ENCODE measurements around the gene P3H2.

P3H2 gene

DNA sequence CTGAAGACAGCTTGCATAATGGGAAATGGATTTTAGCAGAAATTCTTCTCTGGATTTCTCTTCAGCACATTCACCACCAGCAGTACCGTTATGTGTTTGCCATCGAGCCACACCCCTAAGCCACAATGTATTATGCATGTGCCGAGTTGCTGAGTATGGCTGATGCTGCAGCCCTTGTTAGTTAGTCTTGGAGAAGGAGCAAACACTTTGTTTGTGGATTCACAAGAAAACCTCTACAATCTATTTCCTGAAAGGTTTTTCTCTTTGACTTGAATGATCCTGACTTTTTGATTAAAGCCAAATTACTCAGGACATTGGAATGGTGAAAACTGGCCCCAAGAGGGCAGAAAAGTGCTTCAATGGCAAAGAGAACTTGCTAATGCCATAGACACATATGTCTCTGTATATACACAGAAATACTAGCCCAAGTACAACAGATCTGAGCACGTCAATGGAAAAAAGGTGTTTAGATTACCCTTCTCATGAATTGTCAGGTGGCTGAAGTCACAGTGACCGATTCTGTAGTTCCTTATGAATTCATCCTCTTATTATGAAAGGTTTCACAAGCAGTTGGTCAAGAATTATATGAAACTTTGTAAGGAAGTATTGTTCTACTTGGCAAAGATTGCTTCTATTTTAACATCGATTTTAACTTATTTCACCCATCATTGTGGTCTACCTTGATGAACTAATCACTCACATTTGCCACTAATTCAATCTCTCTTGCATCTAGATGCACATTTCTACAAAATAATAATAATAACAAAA, 103.0 kb downstream of the P3H2 start:
- no peak for DNase-seq (ENCODE audit: low read depth)

- DNase-seq (ENCODE audit: low read depth) = no peak
Measured at GRCh38 chr3:190016966-190017365, 103.7 kb downstream of the P3H2 start.

DNA sequence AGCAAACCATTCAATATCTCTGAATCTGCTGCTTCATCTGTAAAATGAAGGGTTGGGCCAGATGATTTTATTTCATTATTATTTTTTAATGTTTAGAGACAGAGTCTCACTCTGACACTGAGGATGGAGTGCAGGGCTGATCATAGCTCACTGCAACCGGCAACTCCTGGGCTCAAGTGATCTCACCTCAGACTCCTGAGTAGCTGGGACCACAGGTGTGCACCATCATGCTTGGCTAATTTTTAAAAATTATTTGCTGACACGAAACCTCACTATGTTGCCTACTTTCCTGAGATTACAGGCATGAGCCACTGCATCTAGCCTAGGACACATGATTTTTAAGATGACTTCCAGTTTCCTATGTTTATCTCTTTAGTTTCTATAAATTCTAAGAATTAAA, 105.8 kb downstream of the P3H2 start:
- no peak for DNase-seq (ENCODE audit: low read depth)

DNA sequence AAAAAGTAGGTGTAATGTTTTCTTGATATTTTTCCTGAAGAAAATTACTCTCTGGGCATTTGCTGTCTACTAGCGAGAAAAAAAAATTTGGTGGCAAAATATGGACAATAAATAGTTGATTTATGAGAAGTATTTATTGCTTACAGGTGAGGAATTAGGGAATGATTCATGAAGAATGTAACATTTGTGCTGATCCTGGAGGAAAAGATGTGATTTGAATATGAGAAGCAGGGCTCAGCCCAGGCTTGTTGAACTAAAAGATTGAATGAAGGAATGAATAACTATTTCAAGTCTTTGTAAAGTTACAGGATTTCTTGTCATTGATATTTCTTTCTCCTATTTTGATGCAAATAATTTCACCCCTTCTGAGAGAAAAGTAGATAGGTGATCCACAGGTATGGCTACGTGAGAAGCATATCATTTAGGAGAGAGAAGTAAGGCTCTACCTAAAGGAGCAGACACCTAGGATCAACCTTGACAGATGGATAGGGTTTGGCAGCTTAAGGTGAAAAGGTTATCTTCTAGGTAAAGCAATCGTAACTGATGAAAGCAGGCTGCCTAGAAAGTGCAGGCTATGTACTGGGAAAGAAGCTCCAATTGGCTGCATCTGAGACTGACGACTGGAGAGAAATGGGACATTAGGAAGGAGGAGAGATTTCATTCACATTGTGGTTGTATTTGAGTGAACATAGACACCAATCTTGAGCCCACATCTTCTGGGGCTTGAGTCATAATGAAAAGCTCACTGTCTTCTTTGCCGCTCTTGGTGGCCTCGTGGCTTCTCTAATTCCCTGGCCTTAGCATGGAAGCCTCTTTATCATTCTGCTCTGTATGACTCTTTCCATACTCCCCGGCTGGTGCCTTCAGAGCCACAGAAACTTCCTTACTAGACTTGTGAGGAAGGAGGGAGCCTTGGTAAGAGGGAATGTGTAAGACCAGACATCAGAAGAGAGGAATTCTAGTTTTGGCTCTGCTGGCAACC, 106.5 kb downstream of the P3H2 start:
- DNase-seq (ENCODE audit: low read depth) = no peak

GRCh38 chr3:190012784-190013183, 107.9 kb downstream of the P3H2 start:
- DNase-seq (ENCODE audit: low read depth) = no peak

- DNase-seq (ENCODE audit: low read depth) = no peak
Measured at GRCh38 chr3:190012314-190012782, 108.3 kb downstream of the P3H2 start.

DNA sequence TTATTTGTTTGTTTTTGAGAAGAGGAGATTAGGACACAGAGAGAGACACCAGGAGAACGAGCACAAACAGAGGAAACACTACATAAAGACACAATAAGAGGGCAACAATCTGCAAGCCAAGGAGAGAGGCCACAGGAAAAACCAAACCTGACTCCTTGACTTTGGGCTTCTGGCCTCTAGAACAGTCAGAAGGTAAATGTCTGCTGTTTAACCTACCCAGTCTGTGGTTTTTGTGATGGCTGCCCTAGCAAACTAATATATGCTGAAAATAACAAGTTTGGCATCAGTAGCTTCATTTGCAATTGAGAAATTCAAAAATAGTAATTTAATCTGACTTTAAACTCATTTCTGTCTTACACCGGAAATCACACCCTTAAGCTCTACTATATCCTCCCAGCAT, 110.2 kb downstream of the P3H2 start:
- DNase-seq (ENCODE audit: low read depth) = no peak

DNA sequence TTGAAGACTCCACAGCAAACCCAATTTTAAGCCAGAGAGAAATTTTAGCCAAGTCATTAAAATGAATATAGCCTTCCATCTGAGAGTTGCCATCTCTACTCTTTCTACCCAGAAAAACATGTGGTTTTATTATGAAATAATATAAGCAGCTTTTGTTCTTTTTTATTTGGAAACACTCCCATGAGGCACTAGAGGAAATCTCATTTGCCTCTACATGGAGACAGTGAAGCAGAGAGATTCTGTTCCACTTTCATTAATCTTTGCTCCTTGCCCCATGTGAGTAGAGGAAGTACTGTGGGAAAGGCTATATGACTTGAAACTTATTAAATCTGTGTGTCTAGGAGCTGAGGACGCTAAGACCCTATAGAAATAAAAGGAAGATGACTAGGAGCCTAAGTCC, 111.1 kb downstream of the P3H2 start:
- no peak for DNase-seq (ENCODE audit: low read depth)

DNA sequence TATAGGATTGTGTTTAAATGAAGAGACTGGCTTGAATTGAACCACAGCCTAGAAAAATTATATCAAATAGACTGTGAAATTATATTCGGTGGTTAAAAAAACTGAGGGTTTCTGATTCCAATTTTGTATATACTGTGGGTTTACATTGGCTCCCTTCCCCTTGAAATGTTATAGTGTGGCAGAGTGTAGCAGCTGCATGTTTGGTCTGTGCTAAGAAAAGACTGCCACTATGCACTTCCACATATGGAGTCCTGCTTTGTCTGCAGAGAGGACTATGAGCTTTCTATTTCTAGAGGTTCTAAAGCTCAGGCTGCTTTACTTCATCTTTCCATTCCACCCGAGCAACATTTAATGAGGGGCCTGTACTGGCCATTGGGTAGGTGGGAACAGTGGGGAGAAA, 112.3 kb downstream of the P3H2 start:
- no peak for DNase-seq (ENCODE audit: low read depth)

DNA sequence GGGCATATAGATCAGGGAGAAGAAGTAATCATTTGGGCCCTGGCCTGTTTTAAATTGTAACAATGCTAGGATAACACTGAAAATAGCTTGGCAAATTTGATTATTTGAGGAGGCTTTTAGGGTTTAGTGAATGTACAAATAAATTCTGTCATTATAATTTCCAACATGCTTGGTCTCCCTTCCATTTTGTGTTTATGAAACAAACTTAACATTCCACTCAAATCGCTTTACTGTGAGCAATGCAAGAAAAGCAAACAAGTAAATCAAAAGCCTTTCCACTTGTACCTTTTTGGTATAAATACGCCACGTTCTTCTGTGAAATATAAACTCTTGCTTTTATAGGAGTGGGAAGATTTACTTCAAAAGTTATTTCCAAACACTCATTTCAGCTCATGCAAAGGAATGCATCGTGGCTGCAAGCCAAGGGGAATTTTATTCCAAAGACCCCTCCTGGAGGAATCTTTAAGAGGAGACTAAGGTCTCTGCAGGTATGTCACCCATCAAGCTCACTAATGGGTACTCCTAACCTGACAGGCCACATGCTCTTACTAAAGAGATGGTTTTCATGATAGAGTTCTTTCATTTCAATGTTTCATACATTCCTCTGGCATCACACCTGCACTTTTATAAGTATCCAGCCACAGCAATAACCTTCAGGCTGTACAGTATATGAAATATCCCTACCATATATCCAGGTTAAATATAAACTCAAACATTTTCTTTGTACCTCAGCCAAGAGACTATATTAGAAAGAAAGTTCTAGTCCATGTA, 115.2 kb downstream of the P3H2 start:
- DNase-seq (ENCODE audit: low read depth) = no peak

DNA sequence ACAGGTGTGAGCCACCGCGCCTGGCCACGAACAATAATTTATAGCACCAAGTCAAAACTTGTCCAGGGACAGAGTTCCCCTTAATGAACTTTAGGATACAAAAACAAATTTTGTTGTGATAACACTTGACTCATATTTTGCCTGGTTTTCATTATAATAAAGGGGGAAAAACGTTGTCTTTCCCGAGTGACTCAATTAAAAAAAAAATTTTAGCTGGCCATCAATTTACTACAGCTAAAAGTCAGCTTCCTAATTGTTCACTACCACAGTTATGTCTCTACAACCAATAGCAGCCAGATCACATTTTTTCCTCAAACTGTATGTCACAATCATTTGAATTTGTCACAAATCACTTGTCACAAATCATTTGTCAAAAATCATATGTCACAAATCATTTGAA, 116.0 kb downstream of the P3H2 start:
- no peak for DNase-seq (ENCODE audit: low read depth)

- DNase-seq (ENCODE audit: low read depth) = no peak
Measured at GRCh38 chr3:190003681-190004123, 117.0 kb downstream of the P3H2 start.

GRCh38 chr3:190003068-190003467, 117.6 kb downstream of the P3H2 start:
- no peak for DNase-seq (ENCODE audit: low read depth)

- no peak for DNase-seq (ENCODE audit: low read depth)
Measured at GRCh38 chr3:190001426-190001825, 119.3 kb downstream of the P3H2 start.

DNA sequence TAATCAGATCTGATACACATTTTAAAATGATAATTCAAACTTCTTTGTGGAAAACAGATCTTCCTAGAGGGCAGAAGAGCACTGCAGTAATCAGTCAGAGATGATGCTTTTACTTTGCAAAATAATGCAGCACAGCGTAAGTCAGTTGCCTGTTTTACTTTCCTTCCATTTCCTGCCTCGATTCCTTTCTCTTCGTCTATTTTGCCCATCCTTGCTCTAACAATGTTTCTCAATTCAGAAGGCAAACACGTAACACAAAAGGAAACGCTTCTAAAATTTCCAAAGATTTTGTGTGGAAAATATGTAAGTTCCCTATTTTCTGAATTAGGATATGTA, 119.9 kb downstream of the P3H2 start:
- DNase-seq (ENCODE audit: low read depth) = no peak

DNA sequence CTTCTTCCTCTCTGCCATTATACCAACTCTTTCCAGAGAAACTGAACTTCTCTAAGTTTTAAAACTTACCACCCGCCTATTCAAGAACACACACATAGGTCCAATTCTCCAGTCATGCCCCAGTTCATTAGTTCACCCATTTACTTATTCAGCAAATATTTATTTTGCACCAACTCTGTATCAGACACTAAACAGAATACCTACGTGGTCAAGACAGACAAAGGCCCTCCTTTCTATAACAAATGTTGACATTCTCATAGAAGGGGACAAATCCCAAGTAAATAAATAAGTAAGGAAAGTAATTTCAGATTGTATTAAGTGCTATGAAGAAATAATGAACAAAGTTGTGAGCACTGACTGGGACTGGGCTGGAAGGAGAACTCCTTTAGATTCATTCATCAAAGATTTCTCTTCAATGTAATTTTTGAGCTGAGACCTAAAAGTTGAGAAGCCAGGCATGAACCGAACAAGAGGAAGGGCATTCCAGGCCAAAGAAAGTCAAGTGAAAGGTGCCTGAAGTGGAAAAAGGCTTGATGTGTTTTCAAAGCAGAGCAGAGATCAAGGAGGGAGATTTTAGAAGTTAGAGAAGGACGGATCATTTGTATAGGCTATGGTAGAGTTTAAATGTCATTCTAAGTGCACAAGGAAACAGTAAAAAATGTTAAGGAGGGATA, 120.4 kb downstream of the P3H2 start:
- DNase-seq (ENCODE audit: low read depth) = no peak

DNA sequence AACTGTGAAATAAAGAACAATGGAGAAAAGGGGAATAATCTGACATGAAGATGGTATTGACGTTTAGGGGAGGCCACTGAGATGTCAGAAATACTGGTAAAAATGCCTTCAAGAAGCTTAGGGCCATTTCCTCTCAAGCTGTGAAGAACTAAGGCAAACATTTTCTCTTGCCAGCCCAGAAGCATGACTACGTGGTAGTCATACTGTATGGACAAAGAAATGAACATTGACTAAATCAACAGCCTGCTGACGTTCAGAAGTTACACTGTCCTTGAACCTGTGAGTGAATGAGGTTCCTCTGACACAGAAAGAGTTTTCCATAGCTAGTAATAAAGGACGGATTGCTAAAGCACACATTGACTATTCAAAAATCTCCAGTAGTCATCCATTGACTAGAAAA, 121.0 kb downstream of the P3H2 start:
- DNase-seq (ENCODE audit: low read depth) = no peak

GRCh38 chr3:189995129-189995528, 125.6 kb downstream of the P3H2 start:
- DNase-seq (ENCODE audit: low read depth) = no peak

DNA sequence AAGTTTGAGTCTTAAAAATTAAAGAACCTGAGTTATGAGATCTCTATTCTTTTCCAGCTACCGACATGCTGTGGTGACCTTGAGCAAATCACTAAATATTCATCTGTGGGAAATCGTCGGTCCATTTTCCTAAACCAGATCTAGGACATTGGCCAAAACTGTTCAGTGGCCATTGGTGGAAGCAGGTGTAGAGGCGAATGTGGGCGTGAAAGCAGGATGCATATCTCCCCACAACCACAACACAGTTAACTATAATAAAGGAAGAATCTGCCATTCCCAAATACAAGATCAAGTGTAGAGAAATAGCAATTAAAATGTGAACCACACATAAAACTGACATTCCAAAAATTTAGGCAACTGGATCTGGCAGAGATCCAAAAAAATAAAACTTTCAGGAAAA, 129.9 kb downstream of the P3H2 start:
- DNase-seq (ENCODE audit: low read depth) = no peak

DNA sequence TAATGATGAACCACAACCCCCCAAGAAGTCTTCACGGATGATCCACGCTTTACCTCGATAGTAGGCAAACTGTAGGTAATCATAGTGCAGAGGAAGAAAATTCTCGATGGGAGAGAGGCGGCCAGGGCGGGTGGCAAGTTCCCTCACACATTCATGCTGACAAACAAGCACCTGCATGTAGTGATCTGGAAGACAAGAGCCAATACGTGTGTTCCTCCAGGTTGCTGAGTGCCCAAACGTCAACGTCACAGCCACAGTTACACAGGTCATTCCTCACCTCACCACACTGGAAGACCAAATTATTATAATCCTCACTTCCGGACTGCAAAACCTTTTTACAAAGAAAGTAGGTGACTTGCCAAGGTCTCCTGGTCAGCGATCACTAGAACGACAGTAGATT, 131.8 kb downstream of the P3H2 start:
- no peak for DNase-seq (ENCODE audit: low read depth)

GRCh38 chr3:189988322-189988721, 132.4 kb downstream of the P3H2 start:
- no peak for DNase-seq (ENCODE audit: low read depth)

- no peak for DNase-seq (ENCODE audit: low read depth)
Measured at GRCh38 chr3:189985948-189986347, 134.7 kb downstream of the P3H2 start.

All from activated T-helper 9 cell treated with anti-CD3 and anti-CD28 coated beads, Interleukin-2, amount 50 U/mL, for 16 hours (primary cell).